Measurements from ENCODE around the gene BCR. TPM values are rescaled to one million over a fixed set of nuclear protein-coding genes. Genes with fewer than 3 reads are reported as not detected.

Gene BCR
- total and polyA plus RNA-seq, 2 donors (not counting 1 experiment from before 2014, with no cell fraction given), result 30.2 to 46.4 TPM

DNA sequence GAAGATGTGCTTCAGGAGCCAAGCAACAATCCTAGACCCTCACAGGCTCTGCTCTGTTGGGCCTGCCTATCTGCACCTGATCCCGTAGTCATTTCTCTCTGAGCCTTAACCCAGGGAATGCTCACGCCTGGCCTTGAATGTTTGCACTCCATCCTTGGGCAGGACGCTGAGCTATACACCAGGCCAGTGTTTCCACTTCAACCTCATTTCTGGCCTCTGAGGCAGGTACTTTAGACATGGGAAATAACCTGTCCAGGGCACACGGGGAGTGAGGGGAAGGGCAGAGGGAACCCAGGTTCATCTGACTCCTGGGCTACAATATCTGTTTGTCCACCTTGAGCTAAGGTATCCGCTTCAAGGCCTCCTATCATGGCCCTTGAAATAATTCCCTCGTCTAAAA lies 48.4 kb upstream of the BCR start:
- Histone ChIP-seq H3K27me3 (replicated peaks in 1 of 4; ENCODE audit: control extremely low read depth in 1 of 4, control insufficient read depth in 3 of 4, insufficient read depth in 4 of 4, low read length in 3 of 4) (no peaks in the 10 kb centered on the region), H3K4me3 (ENCODE audit: control extremely low read depth in 1 of 5, extremely low read depth in 1 of 5, insufficient read depth in 1 of 5, low read depth in 2 of 5, low read length in 4 of 5) (no peak overlapping the region), H3K4me2 (replicated peaks; ENCODE audit: low read depth, low read length, poor library complexity, severe bottlenecking) (no peak overlapping the region), H2AFZ (ENCODE audit: insufficient read depth, low read depth, low read length, poor library complexity, severe bottlenecking) (no peak overlapping the region), H3K4me1 (ENCODE audit: control insufficient read depth in 2 of 2, insufficient read depth in 2 of 2, low read length in 2 of 2) (peaks cover 9 to 11% of the 10 kb centered on the region in 2 donors), H3K9ac (ENCODE audit: low read length) (no peak overlapping the region), H3K36me3 (replicated peaks in 1 of 2; ENCODE audit: control extremely low read depth in 1 of 2, control insufficient read depth in 1 of 2, extremely low read depth in 1 of 2, insufficient read depth in 2 of 2, low read length in 1 of 2) (no peaks in the 10 kb centered on the region), H3K27ac (ENCODE audit: low read length in 2 of 2) (no peak overlapping the region), H3K9me3 (ENCODE audit: control extremely low read depth in 1 of 3, control insufficient read depth in 2 of 3, insufficient read depth in 1 of 3, low read length in 2 of 3) (no peaks in the 10 kb centered on the region), H3K79me2 (ENCODE audit: control insufficient read depth, insufficient read depth, low read length) (no peaks in the 10 kb centered on the region), H4K20me1 (ENCODE audit: control insufficient read depth, insufficient read depth, low read length, poor library complexity, severe bottlenecking) (no peaks in the 10 kb centered on the region)
- intact Hi-C loops (cut with micrococcal nuclease), result loop anchor here (10.0 kb wide), 1 partner anchor 77 kb away; no protein-coding TSS in a partner anchor
- no peaks in the 10 kb centered on the region for H3K9me3 Mint-ChIP-seq (ENCODE audit: insufficient read depth)
- WGBS (ENCODE audit: insufficient coverage), result 94% methylated on average over 6 of the region's 6 CpGs
- DNase-seq (no peak), ATAC-seq (ENCODE audit: low read depth) (no peak)
- H3K4me1 Mint-ChIP-seq, result peaks cover 14% of the 10 kb centered on the region
- H3K27me3 Mint-ChIP-seq, result no peaks in the 10 kb centered on the region
- ChIA-PET POLR2A (no interaction called here), CTCF (interaction anchor here (1.1 to 17.0 kb wide), 8 partner anchors 32 to 254 kb away, joined by 3 to 556 read pairs (median 3); no protein-coding TSS in a partner anchor)
- TF ChIP-seq CTCF (IDR thresholded peaks at IDR 0.05) (no peak), EZH2 (IDR thresholded peaks at IDR 0.05; ENCODE audit: borderline replicate concordance, insufficient read depth, low read depth, low read length, poor library complexity, severe bottlenecking) (no peak)
- no peak overlapping the region for H3K4me3 Mint-ChIP-seq
- H3K27ac Mint-ChIP-seq, result no peak overlapping the region

GRCh38 chr22:23132376-23133091 lies 47.8 kb upstream of the BCR start:
- no peaks in the 10 kb centered on the region for H4K20me1 ChIP-seq (ENCODE audit: control insufficient read depth, insufficient read depth, low read length, poor library complexity, severe bottlenecking)
- Mint-ChIP-seq H3K4me1 (peaks cover 19% of the 10 kb centered on the region), H3K4me3 (no peak overlapping the region), H3K27me3 (no peaks in the 10 kb centered on the region), H3K9me3 (ENCODE audit: insufficient read depth) (no peaks in the 10 kb centered on the region), H3K27ac (no peak overlapping the region)
- intact Hi-C loops (cut with micrococcal nuclease), result loop anchor here (10.0 kb wide), 1 partner anchor 78 kb away; no protein-coding TSS in a partner anchor
- H3K4me3 ChIP-seq (ENCODE audit: control extremely low read depth in 1 of 5, extremely low read depth in 1 of 5, insufficient read depth in 1 of 5, low read depth in 2 of 5, low read length in 4 of 5), result no peak overlapping the region
- no peaks in the 10 kb centered on the region for H3K27me3 ChIP-seq (replicated peaks in 1 of 4; ENCODE audit: control extremely low read depth in 1 of 4, control insufficient read depth in 3 of 4, insufficient read depth in 4 of 4, low read length in 3 of 4)
- WGBS (ENCODE audit: insufficient coverage), result 98% methylated on average over 6 of the region's 10 CpGs
- H3K9ac ChIP-seq (ENCODE audit: low read length), result no peak overlapping the region
- no peak for TF ChIP-seq CTCF (IDR thresholded peaks at IDR 0.05)
- no peak for TF ChIP-seq EZH2 (IDR thresholded peaks at IDR 0.05; ENCODE audit: borderline replicate concordance, insufficient read depth, low read depth, low read length, poor library complexity, severe bottlenecking)
- H3K9me3 ChIP-seq (ENCODE audit: control extremely low read depth in 1 of 3, control insufficient read depth in 2 of 3, insufficient read depth in 1 of 3, low read length in 2 of 3), result no peaks in the 10 kb centered on the region
- no peak overlapping the region for H3K27ac ChIP-seq (ENCODE audit: low read length in 2 of 2)
- H3K4me2 ChIP-seq (replicated peaks; ENCODE audit: low read depth, low read length, poor library complexity, severe bottlenecking), result no peak overlapping the region
- no peak for DNase-seq
- H3K79me2 ChIP-seq (ENCODE audit: control insufficient read depth, insufficient read depth, low read length), result no peaks in the 10 kb centered on the region
- peaks cover 15 to 17% of the 10 kb centered on the region in 2 donors for H3K4me1 ChIP-seq (ENCODE audit: control insufficient read depth in 2 of 2, insufficient read depth in 2 of 2, low read length in 2 of 2)
- ChIA-PET POLR2A (no interaction called here), CTCF (interaction anchor here (0.7 to 17.0 kb wide), 10 partner anchors 8 to 189 kb away, joined by 3 to 556 read pairs (median 5); partner anchors contain the start of gene RSPH14)
- ATAC-seq (ENCODE audit: low read depth), result no peak
- H3K36me3 ChIP-seq (replicated peaks in 1 of 2; ENCODE audit: control extremely low read depth in 1 of 2, control insufficient read depth in 1 of 2, extremely low read depth in 1 of 2, insufficient read depth in 2 of 2, low read length in 1 of 2), result no peaks in the 10 kb centered on the region
- no peak overlapping the region for H2AFZ ChIP-seq (ENCODE audit: insufficient read depth, low read depth, low read length, poor library complexity, severe bottlenecking)

Measured in B cell (primary cell).